Measurements from ENCODE around the gene FXR1.
"Not testable (repeated sequence)": the region's sequence is repeated elsewhere in the genome, so short reads cannot be mapped to it uniquely, and the experiment has no call there.

The FXR1 gene

DNA sequence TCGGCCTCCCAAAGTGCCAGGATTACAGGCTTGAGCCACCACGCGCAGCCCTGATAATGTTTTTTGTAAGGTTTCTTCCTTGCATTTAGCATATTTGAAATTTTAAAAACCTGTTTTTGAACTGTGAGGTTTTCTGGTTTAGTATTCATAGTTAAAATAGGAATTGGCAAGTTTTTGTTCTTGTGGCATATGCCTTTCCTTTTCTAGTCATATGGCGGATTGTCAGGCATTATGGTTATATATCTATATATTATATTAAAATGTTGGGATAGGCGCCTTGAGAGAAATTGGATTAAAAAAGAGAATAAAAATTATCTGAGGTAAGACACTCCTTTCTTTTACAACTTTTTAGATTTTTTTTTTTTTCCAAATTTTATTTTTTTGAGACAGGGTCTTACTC is 28.4 kb downstream of the FXR1 start:
- no peak for DNase-seq

DNA sequence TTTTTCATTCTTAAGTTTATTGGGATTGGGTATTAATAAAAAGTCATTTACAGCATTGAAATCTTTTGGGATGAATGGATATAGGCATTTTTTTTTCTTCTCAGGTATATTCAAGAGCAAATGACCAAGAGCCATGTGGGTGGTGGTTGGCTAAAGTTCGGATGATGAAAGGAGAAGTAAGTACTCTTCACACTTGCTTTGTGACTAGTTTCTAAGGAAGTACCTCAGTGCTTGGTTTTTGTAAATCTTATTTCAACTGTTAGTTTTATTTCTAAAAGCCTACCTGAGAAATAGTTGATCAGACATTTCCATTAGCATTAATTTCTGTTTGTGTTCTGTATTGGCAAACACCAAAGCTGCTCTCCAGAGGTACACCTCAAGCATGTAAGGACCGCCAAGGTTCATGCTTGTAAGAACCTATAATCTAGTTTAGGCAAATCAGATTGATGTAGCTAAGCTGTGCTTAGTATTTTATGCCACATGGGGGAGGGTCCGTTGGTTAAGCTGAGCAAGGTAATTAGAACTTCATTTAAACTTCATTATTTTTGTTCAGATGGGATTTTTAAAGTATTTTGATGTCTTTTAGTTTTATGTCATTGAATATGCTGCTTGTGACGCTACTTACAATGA is 35.4 kb downstream of the FXR1 start:
- DNase-seq: no peak

DNA sequence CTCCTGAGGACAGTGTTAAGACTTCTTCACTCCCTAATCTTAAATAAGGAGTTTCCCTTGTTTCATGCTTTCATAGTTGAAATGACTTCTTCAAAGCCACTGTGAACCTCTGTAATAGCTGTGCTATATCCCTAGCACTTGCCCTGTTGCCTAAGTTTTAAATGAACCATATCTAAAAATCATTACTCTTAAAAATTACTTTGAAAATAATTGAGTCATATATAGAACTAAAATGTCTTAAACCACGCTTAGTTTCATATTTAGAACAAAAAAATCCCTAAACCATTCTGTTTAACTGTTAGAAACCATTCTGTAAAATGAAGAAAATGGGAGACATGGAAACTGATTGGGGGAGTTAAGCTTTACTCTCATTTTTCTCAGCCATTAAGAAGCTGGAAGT is 47.2 kb downstream of the FXR1 start:
- no peak for DNase-seq

DNA sequence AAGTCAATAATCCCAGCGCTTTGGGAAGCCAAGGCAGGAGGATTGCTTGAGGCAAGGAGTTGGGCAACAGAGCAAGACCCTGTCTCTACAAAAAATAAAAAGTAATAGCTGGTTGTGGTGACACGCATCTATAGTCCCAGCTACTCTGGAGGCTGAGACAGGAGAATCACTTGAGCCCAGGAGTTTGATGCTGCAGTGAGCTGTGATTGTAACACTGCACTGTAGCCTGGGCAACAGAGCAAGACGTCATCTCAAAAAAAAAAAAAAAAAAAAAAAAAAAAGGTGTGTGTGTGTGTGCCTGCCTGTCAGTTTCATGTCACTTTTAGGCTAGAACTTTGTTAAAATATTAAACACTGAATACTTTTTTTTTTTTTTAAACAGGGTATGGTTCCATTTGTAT is 48.6 kb downstream of the FXR1 start:
- no peak for DNase-seq

GRCh38 chr3:180961552-180961951 is 49.1 kb downstream of the FXR1 start:
- no peak for DNase-seq

GRCh38 chr3:180962530-180962929 is 50.1 kb downstream of the FXR1 start:
- DNase-seq: no peak

DNA sequence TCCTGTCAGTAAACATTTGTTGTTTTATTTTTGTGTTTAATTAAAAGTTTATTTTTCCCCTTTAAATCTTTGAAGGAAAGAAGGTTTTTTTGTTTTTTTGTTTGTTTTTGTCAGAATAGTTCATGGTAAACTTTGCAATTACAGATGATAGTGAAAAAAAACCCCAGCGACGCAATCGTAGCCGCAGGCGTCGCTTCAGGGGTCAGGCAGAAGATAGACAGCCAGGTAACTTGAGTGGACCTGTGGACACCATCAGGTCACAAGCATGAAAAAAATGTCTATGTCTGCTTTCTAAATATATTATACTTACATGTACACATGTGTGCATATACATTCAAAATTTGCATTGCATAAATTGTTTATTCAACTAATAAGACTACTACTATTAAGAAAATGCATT is 58.5 kb downstream of the FXR1 start:
- DNase-seq: no peak

DNA sequence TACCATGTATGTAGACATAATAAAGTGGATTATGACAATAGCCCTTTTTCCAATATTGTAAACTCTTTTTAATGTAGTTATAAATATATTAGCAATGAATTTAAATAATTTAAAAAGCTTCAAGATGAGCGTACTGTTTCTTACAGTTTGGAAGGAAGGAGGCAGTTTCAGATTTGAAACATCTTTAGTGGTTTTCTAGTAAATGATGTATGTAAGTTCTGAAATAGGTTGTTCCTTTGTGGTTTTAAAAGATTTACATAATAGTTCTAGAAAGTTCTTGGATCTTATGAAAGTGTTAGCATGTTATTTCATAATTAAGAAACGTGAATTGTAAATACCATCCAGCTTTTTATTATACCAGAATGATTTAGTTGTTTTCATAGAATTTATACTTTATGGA is 61.1 kb downstream of the FXR1 start:
- no peak for DNase-seq

- DNase-seq: no peak
Measured at GRCh38 chr3:180974286-180974685, 61.8 kb downstream of the FXR1 start.

DNA sequence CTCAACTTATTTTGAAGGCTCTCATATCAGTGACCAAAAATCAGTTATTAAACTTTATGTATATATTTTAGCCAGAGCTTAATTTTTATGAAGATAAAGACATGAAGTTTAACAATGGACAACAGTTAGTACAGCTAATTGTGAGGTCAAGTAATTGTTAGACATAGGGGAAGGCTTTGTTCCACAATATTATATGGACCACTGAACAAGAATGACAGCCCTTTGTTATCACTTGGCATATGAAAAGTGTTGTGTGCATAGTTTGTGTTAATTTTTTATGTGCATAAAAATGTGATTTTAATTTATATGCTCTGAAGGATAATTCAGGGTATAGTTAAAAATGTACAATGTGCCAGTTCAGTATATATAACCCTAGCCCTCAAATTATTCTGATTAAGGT is 65.0 kb downstream of the FXR1 start:
- no peak for DNase-seq

DNA sequence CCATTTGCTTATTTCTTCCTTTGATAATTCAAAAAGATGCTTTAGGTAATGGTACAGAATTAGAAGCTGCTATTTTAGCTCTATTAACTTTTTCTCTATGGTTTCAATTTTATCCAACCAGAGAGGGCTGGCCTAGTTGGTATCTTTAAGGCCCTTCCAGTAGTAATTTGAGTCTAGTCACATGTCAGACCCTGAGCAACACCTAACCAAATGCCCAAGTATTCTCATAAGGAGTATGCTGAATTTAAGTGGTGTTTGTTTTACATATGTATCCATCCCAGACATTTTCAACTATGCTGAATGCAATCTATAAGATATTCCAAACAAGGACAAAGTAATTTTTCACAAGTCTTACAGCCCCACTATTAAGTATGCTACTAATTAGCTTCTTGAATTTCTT is 67.5 kb downstream of the FXR1 start:
- DNase-seq: no peak

DNA sequence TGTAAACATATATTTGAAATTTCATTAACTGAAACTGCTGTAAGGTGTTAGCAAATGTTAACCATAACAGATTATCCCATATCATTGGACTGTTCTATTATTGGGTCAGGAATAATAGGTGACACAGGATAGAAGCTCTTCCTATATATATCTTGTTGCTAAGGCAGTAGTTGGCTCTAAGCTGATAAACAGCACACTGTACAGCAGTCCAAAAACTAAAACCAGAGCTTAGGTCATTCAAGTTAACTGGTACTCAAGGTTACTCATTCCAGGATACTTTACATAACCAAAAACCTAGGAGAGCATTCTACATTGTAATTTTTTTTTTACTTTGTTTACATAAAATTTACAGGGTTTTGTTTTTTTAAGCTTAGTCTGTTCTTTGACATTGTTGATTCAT is 68.1 kb downstream of the FXR1 start:
- DNase-seq: no peak

DNA sequence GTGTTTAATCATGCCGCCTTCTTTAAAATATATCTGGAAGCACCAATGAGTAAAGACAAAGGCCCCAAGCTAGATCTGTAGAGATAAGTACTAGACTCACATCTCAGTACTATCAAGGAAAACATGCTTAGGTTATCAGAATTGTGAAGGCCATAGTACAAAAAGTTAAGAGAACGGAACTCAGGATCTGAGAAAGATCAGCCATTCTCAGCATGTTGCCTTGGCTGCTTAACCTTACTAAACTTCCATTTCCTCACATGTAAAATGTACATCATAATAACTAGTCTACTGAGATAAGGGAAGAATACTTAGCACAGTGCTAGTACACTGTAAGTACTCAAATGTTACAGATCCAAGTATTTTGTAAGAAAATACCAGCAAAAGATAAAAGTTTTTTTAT is 69.4 kb downstream of the FXR1 start:
- DNase-seq: no peak

- no peak for DNase-seq
Measured at GRCh38 chr3:180983136-180983535, 70.7 kb downstream of the FXR1 start.

DNA sequence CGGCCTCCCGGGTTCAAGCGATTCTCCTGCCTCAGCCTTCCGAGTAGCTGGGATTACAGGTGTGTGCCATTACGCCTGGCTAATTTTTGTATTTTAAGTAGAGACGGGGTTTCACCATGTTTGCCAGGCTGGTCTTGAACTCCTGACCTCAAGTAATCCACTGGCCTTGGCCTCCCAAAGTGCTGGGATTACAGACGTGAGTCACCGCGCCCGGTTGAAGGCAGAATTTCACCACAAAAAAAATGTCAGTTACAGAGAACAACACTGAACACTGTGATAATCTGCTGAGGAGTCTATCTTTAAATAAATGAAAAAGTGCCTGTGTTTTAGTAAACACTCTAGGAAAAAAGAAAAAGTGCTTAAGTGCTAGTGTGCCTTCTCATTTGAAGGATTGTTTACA is 73.9 kb downstream of the FXR1 start:
- not testable (repeated sequence) for DNase-seq

DNA sequence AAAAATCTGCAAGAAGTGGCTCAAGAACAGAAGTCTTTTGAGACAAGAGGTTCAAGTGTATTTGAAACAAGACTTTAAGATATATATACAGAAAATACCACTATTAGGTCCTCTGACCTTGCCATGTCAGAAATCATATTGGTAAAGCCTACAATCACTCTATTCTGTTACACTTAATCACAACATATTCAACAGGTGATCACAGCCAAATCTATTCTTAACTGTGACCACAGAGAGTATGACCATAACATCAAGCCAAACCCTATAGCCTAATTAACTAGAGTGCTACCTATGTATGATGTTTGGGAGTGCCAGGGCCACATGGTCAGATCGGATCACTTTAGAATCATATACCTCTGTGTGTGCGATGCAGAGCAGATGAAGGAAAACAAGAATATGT is 74.9 kb downstream of the FXR1 start:
- no peak for DNase-seq

GRCh38 chr3:180989291-180990163 is 77.1 kb downstream of the FXR1 start, which contains the start of gene DNAJC19:
Gene DNAJC19 (minus strand): TSS chr3:180989736. CDS start chr3:180989602, 134 bp downstream.
- peak; percentile 99 for DNase-seq

DNA sequence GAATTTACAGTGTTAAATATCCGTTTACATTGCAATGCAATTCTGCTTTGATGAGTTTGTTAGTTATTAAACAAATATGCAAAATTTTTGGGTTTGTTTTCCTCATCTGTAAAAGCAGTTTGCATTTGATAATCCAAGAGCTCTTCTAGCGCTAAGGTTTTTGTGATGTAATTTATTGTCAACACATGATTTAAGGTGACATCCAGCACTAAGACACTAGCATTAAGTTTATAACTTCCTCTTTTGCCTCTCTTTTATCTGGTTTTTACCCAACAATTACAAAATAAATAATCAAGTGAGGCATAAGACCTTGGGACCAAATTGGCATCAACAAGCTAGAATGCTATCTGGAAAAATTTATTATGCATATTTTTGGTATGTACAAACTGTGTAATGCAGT is 78.0 kb downstream of the FXR1 start:
- DNase-seq: no peak

GRCh38 chr3:180996415-180996932 is 84.0 kb downstream of the FXR1 start:
- no peak for DNase-seq

GRCh38 chr3:181002331-181002730 is 89.9 kb downstream of the FXR1 start:
- not testable (repeated sequence) for DNase-seq

GRCh38 chr3:181003469-181003868 is 91.0 kb downstream of the FXR1 start:
- DNase-seq: not testable (repeated sequence)

DNA sequence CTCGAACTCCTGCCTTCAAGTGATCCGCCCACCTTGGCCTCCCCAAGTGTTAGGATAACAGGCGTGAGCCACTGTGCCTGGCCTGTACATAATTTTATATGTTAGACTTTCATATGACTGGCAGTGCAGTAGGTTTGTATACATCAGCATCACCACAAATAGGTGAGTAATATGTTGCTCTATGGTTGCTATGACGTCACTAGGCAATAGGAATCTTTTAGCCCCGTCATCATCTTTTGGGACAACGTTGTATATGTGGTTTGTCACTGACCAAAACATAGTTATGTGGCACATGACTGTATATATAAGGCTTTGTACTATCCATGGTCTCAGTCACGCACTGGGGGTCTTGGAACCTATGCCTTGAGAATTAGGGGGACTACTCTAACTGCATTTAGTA is 94.1 kb downstream of the FXR1 start:
- DNase-seq: no peak

GRCh38 chr3:181007262-181007661 is 94.8 kb downstream of the FXR1 start:
- DNase-seq: no peak

DNA sequence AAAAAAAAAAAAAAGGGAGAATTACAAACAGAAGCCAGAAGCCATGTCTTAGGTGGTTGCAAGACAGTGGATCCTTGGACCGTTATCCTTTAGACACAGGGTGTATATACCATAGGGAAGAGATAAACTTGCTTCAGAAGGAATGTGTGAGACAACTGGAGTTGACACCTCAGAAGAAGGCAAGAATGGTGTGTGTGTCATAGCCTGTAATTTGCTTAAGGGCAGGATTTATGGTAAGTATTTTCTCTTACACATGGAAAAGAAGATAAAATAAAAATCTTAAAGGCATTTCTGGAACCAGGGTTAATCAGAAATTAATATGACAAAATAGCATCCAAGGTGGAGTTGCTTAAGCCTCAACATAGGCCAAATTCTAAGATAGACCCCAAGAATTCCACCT is 96.3 kb downstream of the FXR1 start:
- no peak for DNase-seq

Measured in NCI-H69 (cell line).